GM15510 (cell line): Measurements from ENCODE around the gene GRIP1.

Experiments
- POLR2A ChIP-seq: IDR thresholded peaks from 3 replicates; pipeline ENCODE4 v1.6.1; 2011; ENCODE audit warnings: borderline replicate concordance; ENCODE audit not compliant: insufficient read length; ENCODE audit errors: extremely low read depth

The GRIP1 gene

GRCh38 chr12:66605293-66605692, 73.6 kb downstream of the GRIP1 start:
- TF ChIP-seq POLR2A = no peak

GRCh38 chr12:66603981-66604479, 74.8 kb downstream of the GRIP1 start:
- TF ChIP-seq POLR2A = no peak

GRCh38 chr12:66603461-66603860, 75.4 kb downstream of the GRIP1 start:
- TF ChIP-seq POLR2A = no peak

- TF ChIP-seq POLR2A = no peak
These were observed 76.3 kb downstream of the GRIP1 start for GRCh38 chr12:66602483-66603143.

GRCh38 chr12:66600903-66601302, 78.0 kb downstream of the GRIP1 start:
- TF ChIP-seq POLR2A = no peak

- no peak for TF ChIP-seq POLR2A
These were observed 79.1 kb downstream of the GRIP1 start for GRCh38 chr12:66599816-66600215.

GRCh38 chr12:66598608-66599007, 80.3 kb downstream of the GRIP1 start:
- no peak for TF ChIP-seq POLR2A

- TF ChIP-seq POLR2A = no peak
These were observed 80.8 kb downstream of the GRIP1 start for GRCh38 chr12:66598079-66598478.

GRCh38 chr12:66596199-66596598, 82.7 kb downstream of the GRIP1 start:
- no peak for TF ChIP-seq POLR2A

GRCh38 chr12:66594688-66595087, 84.2 kb downstream of the GRIP1 start:
- TF ChIP-seq POLR2A = no peak

- TF ChIP-seq POLR2A = no peak
These were observed 88.4 kb downstream of the GRIP1 start for GRCh38 chr12:66590275-66590985.

- TF ChIP-seq POLR2A = no peak
These were observed 89.8 kb downstream of the GRIP1 start for GRCh38 chr12:66589095-66589494.

- TF ChIP-seq POLR2A = no peak
These were observed 91.0 kb downstream of the GRIP1 start for GRCh38 chr12:66587912-66588311.

GRCh38 chr12:66584673-66585072, 94.2 kb downstream of the GRIP1 start:
- no peak for TF ChIP-seq POLR2A

GRCh38 chr12:66573605-66574004, 105.3 kb downstream of the GRIP1 start:
- no peak for TF ChIP-seq POLR2A

GRCh38 chr12:66572845-66573244, 106.0 kb downstream of the GRIP1 start:
- TF ChIP-seq POLR2A = no peak

- TF ChIP-seq POLR2A = no peak
These were observed 107.4 kb downstream of the GRIP1 start for GRCh38 chr12:66571361-66571915.

GRCh38 chr12:66563220-66563619, 115.7 kb downstream of the GRIP1 start:
- TF ChIP-seq POLR2A = no peak
